Raji (cell line): ENCODE data around the gene RPL6.
A peak's percentile ranks its signal among the peaks of the same experiment; 100 is the strongest.

ENCODE experiments used
- POLR2A ChIP-seq: IDR thresholded peaks from 2 replicates; pipeline ENCODE4 v1.6.1; 2011; ENCODE audit warnings: low read depth, low read length, control low read depth; ENCODE audit not compliant: insufficient read depth

The RPL6 gene

DNA sequence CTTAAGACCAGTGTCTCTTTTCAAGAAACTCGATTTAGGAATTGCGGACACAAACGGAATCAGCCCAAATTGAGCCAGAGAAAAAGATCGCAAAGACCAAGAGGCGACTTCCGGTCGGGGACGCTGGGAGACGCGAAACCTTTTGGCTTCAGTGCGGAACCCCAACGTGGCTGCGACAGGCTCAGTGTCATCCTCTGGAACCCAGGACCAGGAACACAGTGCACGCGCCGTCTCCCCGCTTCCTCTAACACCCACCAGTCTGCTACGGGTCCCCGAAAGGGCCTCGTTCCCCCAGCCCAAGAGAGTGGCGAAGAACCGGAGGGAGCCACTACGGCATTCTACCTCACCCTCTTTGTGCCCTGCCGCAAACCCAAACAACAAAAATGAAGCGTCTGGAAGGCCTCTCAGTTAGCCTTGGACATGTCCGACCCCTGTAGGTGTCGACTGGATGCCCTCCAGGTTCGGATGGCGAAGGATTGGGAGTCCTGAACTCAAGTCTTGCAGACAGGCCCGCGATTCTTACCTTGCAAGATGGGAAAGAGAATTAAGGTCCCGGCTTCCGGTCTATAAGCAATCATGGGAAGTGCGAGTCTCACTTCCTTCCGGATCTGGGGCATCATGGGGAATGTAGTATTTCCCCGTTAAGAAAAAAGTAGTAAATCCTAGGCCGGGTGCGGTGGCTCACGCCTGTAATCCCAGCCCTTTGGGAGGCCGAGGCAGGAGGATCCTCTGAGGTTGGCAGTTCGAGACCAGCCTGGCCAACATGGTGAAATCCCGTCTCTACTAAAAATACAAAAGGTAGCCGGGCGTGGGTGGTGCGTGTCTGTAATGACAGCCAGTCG is at the start of gene RPL6:
RPL6 (minus strand) TSS at position 542 of the 842 bp plus-strand sequence. CDS start 949 bp downstream, outside the sequence.
- peak; percentile 98 for TF ChIP-seq POLR2A

DNA sequence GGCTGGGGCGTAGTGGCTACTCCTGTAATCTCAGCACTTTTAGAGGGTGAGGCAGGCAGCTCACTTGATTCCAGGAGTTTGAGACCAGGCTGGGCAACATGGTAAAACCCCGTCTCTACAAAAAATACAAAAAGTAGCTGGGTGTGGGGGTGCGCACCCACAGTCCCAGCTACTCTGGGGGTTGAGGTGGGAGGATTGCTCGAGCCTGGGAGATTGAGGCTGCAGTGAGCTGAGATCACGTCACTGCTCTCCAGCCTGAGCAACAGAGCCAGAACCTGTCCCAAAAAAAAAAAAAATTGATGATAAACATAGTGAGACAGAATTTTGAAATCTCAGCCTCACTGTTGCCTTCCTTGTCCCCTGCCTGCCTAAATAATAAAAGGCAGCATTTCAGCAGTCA is 49.3 kb upstream of the RPL6 start:
- TF ChIP-seq POLR2A = no peak

DNA sequence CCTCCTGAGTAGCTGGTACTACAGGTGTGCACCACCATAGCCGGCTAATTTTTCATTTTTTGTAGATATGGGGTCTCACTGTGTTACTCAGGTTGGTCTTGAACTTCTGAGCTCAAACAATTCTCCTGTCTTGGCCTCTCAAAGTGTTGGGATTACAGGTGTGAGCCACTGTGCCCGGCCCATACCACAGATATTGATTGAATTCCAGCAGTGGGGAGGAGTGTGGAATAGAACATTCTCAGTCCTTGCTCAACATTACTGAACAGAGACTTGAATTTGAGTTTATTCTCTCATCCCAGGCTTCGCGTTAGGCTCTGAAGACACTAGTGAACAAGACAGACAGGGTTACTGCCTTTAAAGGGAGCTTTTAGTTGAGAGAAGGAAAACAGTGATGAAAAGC is 48.9 kb upstream of the RPL6 start:
- TF ChIP-seq POLR2A = no peak

DNA sequence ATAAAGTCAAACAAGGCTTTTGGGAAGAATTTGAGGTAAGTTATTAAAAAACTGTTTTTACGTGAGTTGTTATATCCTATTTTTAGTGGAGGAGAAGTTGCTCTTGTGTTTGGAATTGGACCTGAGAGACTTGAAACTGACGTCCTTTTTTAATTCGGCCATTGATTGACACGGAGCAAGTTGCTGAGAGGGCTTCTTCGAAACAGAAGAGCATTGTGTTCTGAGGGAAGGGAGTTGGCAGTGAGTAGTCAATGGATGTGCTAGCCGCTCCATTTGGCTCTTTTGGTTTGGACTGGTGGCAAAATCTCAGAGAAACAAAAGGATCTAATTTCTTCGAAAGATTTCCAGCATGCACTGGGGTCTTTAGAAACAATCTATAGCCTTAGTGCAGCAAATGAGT is 46.6 kb upstream of the RPL6 start:
- TF ChIP-seq POLR2A = no peak

DNA sequence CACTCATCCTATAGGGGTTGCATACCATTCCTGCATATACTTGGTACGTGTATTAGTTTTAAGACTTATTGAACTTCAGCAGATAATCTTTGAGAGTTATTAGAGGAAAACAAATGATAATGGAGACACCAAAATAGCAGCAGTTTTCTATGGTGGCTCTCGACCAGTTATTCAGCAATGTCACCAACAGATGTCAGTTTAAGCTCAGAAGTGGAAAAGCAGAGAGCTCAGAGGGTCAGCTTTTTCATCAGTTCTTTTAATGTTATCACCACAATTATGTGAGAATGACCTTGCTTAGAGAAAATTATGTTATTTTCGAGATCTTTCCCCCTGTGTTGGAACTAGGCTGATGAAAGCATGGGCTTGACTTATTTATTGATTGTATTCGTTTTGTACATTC is 41.3 kb upstream of the RPL6 start:
- no peak for TF ChIP-seq POLR2A

DNA sequence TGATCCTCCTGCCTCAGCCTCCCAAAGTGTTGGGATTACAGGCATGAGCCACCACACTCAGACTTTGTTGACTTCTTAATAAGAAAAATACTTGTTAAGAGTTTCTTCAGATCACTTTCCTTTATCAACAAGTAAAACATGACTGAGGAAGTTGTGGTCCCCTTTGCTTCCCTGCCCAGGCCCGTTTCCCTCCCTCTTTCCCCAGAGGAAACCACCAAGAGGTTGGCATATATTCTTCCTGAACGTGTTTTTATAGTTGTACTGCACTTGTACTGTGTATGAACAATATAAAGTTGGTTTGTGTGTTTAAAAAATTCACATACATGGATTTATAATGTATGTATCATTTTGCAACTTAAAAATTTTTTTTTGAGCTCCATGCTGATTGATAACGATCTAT is 37.7 kb upstream of the RPL6 start:
- no peak for TF ChIP-seq POLR2A

DNA sequence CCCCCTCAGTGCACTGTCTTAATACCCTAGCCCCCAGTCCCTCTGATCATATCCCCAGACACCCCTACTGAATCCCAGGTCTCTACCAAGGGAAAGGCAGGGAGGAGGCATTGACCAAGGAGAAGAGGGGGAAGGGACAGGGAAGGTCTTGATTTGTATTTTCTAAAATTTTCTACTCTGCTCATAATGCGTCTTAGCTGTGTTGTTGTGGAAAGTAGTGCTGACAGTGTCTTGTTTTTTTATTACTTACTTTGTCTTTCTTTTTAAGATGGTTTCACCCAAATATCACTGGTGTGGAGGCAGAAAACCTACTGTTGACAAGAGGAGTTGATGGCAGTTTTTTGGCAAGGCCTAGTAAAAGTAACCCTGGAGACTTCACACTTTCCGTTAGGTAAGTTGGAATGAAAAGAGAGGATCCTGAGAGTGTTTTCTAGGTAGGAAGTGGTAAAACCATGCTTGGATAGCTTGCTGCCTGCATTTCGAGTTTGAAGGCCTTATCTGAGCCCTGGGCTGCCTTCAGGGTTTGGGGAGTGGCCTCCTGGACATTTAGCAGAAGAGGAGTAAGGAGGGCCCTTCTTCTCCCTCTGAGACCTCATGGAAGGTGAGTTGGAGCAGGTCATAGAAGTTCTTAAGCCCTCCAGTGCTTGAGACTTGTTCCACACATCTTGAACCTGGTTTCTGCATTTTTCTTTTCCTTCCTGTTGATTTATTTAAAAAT is 36.8 kb upstream of the RPL6 start:
- TF ChIP-seq POLR2A = no peak

DNA sequence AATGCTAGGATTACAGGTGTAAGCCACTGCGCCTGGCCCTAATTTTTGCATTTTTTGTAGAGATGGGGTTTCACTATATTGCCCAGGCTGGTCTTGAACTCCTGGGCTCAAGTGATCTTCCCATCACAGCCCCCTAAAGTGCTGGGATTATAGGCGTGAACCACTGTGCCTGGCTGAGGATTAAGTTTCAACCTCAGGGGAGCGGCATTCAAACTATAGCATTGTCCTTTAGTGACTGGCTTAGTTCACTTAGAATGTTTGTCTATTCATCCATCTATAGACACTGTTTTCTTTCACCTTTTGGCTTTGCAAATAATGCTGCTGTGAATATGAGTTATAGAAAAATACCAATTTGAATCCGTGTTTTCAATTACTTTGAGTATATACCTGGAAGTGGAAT is 34.5 kb upstream of the RPL6 start:
- no peak for TF ChIP-seq POLR2A

DNA sequence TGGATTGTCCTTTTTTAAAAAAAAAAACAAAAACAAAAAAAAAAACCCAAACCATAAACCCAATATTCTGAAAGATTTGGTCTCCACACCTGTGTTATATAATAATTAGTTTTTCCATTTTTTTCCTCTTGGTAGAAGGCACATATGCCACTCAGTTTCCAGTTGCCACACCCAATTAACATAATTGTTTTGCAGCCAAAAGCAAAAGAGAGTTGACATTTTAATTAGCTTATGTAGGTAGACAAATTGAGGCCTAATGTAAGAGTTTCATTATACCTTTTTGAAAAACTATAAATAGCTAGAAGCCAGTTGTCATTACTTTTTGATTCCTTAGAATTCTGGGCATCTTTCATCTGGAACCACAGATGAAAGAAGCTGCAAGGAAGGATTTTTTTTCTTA is 30.4 kb upstream of the RPL6 start:
- TF ChIP-seq POLR2A = no peak

DNA sequence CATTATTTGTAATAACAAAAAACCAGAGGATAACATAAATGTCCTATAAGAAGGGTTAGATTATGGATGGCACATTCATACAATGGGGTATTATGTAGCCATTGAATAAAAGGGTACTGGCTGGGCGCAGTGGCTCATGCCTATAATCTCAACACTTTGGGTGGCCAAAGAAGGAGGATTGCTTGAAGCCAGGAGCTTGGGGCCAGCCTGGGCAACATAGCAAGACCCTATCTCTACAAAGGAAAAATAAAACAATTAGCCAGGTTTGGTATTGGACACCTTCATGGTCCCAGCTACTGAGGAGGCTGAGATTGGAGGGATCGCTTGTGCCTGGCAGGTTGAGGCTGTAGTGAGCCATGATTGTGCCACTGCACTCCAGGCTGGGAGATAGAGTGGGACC is 24.1 kb upstream of the RPL6 start:
- TF ChIP-seq POLR2A = no peak

DNA sequence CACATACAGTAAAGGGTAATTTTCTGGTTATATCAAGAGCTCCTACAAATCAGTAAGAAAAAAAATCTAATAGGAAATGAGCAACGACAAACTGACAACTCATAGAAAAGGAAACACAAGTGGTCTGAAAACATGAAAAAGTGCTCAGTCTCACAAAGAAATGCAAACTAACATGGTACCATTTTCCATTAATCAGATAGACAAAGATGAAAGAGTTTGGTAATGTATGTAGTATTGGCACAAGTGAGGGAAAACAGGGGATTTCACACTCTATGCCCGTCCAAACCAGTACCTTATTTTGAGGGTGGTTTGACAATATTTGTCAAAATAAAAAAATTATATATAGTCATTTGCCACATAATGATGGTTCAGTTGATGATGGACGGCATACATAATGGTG is 22.6 kb upstream of the RPL6 start:
- no peak for TF ChIP-seq POLR2A

DNA sequence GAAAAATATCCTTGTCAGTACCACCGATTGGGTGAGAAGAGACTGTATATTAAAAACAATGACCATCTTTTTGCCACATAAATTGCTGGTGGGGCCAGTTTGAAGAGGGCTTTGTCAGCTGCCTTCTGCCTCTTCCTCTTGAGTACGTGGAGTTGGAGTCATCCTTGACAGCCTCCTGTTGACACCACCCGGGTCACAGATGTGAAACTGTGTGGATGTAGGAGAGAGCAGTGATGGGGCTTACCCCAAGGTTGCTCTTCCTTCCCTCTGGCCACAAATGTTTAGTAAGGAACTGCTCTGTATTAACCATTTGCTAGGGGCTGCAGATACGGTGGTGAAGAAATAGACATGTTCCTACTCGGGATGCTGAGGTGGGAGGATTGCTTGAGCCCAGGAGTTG is 21.5 kb upstream of the RPL6 start:
- TF ChIP-seq POLR2A = no peak

DNA sequence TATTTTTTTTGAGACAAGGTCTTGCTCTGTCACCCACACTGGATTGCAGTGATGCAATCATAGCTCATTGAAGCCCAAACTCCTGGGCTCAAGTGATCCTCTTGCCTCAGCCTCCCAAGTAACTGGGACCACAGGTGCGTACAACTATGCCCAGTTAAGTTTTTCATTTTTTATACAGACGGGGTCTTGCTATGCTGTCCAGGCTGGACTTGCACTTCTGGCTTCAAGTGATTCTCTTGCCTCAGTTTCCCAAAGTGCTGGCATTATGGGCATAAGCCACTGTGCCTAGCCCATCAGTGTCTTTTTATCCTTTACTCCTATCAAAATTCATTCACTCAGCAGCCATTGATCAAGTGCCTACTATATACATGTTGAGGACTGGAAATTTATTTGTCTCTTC is 18.4 kb upstream of the RPL6 start:
- TF ChIP-seq POLR2A = no peak

DNA sequence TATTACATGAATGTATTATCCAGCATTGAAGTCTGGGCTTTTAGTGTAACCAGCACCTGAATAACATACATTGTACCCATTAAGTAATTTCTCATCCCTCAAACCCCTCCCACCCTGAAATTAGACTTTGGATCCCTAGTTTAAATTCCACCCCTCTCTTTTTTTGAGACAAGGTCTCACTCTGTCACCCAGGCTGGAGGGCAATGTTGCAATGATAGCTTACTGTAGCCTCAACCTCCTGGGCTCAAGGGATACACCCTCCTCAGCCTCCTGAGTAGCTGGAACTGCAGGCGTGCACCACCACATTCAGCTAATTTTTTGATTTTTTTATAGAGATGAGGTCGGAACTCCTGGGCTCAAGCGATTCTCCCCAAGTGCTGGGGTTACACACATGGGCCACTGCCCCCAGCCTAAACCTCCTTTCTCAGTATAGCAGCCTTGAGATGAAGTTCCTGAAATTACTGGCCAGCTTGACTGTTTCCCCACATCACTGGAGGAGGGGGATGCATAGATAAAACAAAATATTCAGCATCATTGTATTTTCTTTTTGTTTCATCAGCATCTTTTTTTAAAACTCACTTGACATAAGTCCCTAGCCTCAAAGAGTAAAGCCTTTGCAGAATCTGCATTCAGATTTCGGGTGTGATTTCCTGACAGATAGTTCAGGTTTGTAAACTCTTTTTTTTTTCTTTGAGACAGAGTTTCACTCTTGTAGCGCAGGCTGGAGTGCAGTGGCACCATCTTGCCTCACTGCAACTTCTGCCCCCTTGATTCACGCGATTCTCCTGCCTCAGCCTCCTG is 16.4 kb upstream of the RPL6 start:
- no peak for TF ChIP-seq POLR2A

DNA sequence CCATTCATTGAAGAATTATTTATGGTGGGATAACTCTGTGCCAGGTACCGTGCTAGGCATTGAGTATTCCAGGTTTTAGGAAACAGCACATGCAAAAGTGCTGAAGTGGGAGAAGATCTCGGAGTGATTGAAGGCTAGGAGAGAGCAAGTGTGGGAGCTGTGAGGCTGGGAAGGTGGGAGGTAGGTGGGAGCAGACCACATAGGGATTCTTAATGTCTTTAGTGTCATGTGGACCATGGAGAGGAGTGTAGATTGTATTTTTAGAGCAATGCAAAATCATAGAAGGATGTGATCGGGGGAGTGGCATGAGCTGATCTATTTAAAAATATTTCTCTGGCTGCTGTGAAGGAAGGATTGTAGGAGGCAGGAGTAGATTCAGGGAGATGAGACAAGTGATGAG is 14.7 kb upstream of the RPL6 start:
- TF ChIP-seq POLR2A = no peak

DNA sequence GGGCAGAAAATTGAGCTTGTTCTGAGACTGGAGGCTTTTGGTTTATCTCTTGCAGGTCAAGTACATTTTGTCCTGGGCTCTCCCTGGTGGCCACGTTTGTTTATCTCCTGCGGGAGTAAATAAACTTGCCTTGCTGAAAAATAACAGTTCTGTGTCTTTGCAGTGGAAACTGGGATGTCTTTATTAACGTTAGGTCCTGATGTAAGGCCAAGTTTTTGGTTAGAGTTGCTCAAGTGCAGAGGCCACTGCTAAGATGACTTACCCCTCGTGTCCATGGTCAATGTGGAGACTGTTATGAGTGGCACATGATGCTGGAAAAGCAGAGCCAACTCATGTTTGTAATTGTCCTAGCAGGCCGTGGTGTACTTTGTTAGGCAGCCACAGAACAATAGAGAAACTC is 13.1 kb upstream of the RPL6 start:
- no peak for TF ChIP-seq POLR2A

DNA sequence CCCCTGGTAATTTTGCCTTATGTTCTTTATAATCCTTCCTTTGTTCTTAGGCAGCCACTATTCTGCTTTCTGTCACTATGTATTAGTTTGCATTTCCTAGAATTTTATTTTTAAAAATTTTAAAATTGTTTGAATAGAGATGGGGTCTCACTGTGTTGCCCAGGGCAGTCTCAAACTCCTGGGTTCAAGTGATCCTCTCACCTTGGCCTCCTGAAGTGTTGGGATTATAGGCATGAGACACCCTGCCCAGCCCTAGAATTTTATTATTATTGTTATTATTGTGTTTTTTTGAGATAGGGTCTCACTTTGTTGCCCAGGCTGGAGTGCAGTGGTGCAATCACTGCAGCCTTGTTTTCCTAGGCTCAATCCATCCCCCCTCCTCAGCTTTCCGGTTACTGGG is 12.0 kb upstream of the RPL6 start:
- no peak for TF ChIP-seq POLR2A
